ENCODE measurements around the gene RCAN1. TPM values are rescaled to one million over a fixed set of nuclear protein-coding genes. Genes with fewer than 3 reads are reported as not detected.
A peak's percentile ranks its signal among the peaks of the same experiment; 100 is the strongest.
"Not testable (repeated sequence)": the region's sequence is repeated elsewhere in the genome, so short reads cannot be mapped to it uniquely, and the experiment has no call there.

RCAN1 gene
- total RNA-seq, 1 experiment from 2014 or later, result 66.9 TPM

- no peak for DNase-seq (ENCODE audit: low read depth)
Observed at GRCh38 chr21:34621434-34622350, 6.8 kb upstream of the RCAN1 start.

GRCh38 chr21:34619841-34620665 lies 5.1 kb upstream of the RCAN1 start:
- DNase-seq (ENCODE audit: low read depth), result no peak

DNA sequence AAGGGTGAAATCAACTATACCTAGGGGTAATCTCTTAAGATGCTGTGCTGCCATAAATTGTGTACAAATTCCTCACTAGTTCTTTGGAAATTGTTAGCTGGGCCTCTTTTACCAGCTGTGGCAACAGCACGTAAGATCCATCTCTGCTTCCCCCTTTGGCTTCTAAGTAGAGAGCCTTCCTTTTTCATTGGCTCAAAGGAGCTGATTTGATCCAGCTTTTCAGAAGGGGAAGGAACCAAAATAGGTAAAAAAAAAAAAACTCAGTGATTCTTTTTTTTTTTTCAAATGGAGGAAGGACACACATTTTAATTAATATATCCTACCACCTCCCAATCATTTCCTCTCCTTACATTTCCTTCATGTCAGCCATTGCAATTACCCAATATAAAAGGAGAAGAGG lies 4.0 kb upstream of the RCAN1 start:
- no peak for DNase-seq (ENCODE audit: low read depth)

DNA sequence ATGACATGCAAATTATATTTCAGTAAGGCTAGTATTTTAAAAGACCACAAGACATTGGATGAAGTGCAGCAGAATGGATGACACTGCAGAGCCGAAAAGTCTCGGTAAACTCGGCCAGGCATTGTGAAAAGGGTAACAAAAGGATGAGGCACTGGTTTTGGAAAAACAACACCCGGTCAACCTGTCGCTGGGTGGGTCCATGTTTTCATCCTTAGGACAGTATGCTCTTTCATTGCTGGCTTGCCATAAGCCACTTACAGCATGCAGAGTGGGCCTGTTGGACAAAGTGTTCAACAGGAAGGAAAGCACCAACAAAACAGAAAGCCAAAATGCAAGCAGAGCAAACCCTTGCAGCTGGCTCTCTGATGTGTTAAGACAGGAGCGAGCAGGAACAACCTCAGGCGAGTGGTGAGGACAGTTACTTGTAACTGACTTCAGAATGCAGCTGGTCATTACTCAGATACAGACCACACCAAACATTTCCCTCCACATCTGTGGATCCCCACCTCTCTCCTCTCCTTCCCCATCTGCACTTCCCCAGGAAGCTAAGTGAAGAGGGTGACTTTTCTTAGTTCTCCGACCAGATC lies 2.9 kb upstream of the RCAN1 start:
- no peak for DNase-seq (ENCODE audit: low read depth)

DNA sequence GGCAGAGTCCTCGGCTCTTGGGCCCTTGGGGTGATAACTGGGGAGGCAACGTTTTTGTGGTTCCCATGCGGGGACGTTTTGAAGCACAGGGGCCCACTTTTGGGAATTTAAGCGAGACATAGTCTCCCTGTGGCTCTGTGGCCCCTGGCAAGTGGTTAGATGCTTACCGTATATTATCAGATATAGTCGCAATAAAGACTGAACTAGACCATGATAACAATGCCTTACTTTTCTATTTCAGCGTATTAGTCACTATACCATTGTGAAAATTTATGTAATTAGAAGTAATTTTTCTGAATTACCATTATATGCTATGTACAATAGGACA lies 538 bp upstream of the RCAN1 start:
- DNase-seq (ENCODE audit: low read depth), result no peak

DNA sequence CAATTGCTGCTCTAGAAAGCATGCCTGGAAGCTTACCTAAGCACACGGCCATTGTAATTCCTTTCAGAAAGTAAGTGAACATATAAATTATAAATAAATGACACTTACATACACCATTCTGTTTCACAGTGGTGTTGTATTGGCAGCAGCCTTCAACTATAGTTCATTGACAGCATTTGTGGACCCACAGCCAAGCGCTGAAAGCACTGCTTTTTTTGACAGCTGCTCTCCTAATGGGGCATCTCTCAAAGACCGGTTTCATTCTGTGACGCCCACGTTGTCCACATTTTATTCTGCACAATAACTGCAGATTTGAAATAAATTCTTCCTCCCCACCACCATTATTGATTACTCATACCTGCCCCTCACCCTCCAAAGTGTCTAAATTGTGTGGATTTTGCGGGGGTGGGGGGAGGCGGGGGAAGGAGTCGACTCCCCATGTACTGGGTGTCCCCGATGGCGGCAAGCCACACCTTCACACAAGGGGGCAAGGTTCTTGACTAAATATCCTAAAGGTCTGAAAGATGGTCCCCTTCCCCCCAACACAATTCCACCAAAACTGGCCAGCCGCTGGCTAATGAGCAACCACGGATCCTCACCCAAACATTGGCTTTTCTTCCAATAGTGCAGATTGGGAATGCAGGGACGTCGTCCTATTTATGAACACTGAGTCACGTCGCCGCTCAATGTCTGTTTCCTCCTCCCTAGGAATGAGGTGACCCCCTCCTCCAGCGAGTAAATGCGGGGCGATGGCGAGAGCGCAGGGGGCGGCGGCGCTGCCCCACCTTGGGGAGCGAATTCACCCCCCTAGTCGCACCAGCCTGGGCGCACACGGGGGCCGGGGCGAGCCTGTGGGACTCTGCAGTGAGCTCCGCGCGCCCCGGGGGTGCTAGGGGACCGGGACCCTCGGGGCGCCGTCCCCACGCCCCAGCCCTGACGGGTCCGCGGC lies 960 bp downstream of the RCAN1 start:
- peak; percentile 38 for DNase-seq (ENCODE audit: low read depth)

DNA sequence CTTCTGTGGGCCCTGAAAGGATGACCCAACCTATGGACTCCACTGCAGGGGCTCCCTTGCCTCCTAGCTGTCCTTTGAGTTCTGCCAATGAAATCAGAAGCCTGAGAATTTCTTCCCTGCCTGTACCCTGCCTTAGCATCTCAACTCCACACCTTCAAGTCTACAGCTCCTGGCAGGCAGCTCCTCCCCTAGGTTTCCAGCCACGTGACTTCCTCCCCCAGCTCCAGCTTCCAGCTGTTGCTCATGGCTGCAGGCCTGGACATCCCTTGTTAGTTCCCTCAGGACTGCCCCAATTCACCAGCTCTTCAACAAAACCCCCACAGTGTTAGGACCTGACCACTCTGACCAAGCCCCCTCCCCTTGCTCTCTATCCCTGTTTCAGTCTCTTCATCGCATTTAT lies 2.4 kb downstream of the RCAN1 start:
- DNase-seq (ENCODE audit: low read depth), result peak; percentile 23

DNA sequence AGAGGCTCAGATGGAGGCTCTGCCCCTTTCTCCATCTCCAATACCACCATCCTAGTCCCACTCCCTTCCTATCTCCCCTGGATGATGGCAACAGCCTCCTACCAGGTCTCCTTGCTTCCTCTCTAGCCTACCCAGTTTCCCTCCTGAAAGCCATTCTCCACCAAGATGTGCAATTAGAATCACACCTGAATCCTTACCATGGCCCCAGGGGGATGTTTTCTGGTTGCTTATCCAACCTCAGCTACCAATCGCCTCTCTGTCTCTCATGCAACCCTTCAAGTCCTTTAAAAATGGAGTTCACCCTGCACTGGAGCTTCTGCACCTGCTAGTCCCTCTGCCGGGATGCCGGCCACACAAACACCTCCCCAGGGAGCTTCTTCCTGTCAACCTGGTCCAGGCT lies 2.9 kb downstream of the RCAN1 start:
- no peak for DNase-seq (ENCODE audit: low read depth)

- no peak for DNase-seq (ENCODE audit: low read depth)
Observed at GRCh38 chr21:34611528-34611927, 3.4 kb downstream of the RCAN1 start.

- DNase-seq (ENCODE audit: low read depth), result no peak
Observed at GRCh38 chr21:34609933-34610549, 4.9 kb downstream of the RCAN1 start.

GRCh38 chr21:34609244-34609932 lies 5.5 kb downstream of the RCAN1 start:
- no peak for DNase-seq (ENCODE audit: low read depth)

DNA sequence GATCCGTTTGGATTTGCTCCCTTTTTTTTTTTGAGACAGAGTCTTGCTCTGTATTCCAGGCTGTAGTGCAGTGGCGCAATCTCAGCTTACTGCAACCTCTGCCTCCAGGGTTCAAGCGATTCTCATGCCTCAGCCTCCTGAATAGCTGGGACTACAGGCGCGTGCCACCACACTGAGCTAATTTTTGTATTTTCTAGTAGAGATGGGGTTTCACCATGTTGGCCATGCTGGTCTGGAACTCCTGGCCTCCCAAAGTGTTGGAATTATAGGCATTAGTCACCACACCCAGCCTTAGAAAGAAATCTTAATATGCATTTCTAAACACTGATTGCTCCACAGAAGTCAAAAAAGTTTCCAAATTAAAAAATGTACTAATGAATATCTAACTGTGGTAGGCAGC lies 7.5 kb downstream of the RCAN1 start:
- not testable (repeated sequence) for DNase-seq (ENCODE audit: low read depth)

DNA sequence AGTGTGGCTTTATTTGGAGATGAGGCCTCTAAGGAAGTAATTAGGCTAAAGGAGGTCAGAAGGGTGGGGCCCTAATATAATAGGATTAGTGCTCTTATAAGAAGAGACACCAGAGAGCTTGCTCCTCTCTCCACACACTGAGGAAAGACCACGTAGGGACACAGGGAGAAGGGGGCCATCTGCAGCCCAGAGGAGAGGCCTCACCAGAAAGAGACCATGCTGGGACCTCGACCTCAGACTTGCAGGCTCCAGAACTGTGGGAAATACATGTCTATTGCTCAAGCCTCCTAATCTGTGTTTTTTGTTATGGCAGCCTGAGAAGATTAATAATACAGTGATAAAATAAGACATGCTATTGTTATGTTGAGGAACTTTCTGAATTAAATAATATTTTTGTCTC lies 8.3 kb downstream of the RCAN1 start:
- DNase-seq (ENCODE audit: low read depth), result no peak

GRCh38 chr21:34606051-34606450 lies 8.9 kb downstream of the RCAN1 start:
- no peak for DNase-seq (ENCODE audit: low read depth)

GRCh38 chr21:34604956-34605355 lies 10.0 kb downstream of the RCAN1 start:
- not testable (repeated sequence) for DNase-seq (ENCODE audit: low read depth)

GRCh38 chr21:34604556-34604955 lies 10.4 kb downstream of the RCAN1 start:
- no peak for DNase-seq (ENCODE audit: low read depth)

GRCh38 chr21:34603710-34604057 lies 11.2 kb downstream of the RCAN1 start:
- DNase-seq (ENCODE audit: low read depth), result no peak

GRCh38 chr21:34603002-34603709 lies 11.8 kb downstream of the RCAN1 start:
- peak; percentile 82 for DNase-seq (ENCODE audit: low read depth)

- no peak for DNase-seq (ENCODE audit: low read depth)
Observed at GRCh38 chr21:34602061-34602460, 12.9 kb downstream of the RCAN1 start.

All from Daoy (cell line).